CD4-positive, alpha-beta T cell treated with Interleukin-2 at 100 ng/mL for 4 hours (primary cell): Measurements from ENCODE around the gene PCYT2.

Experiments used
- DNase-seq: peaks from one replicate; pipeline ENCODE4 v3.0.0-alpha.2; 2020; ENCODE audit warnings: low spot score

The PCYT2 gene

GRCh38 chr17:81851423-81851822 is 59.8 kb downstream of the PCYT2 start:
- DNase-seq, result no peak
